Large intestine (tissue), 3 donors: Measurements from ENCODE around the gene ACSL6. TPM values are rescaled to one million over a fixed set of nuclear protein-coding genes. Genes with fewer than 3 reads are reported as not detected.

Experiments
- DNase-seq, 2 donors: peaks; one replicate each; pipeline versions ENCODE4 v3.0.0 to v3.0.0-alpha.2; 2013
- H3K27ac ChIP-seq: one replicate; pipeline ENCODE4 v1.5.1; 2013; ENCODE audit warnings: low read length
- H3K27me3 ChIP-seq: 2 replicates; pipeline ENCODE4 v1.6.1; 2013; ENCODE audit warnings: low read length; ENCODE audit not compliant: control insufficient read depth, insufficient read depth
- H3K36me3 ChIP-seq: 2 replicates; pipeline ENCODE4 v1.6.1; 2013; ENCODE audit warnings: low read length; ENCODE audit not compliant: control insufficient read depth, insufficient read depth
- H3K4me1 ChIP-seq: one replicate; pipeline ENCODE4 v1.6.1; 2013; ENCODE audit warnings: low read length; ENCODE audit not compliant: control insufficient read depth, insufficient read depth
- H3K4me3 ChIP-seq: one replicate; pipeline ENCODE4 v1.5.1; 2013; ENCODE audit warnings: low read length
- H3K9me3 ChIP-seq: one replicate; pipeline ENCODE4 v1.6.1; 2013; ENCODE audit warnings: mild to moderate bottlenecking, low read depth, low read length, moderate library complexity; ENCODE audit not compliant: control insufficient read depth
- WGBS: methylation state at CpG from one replicate; pipeline ENCODE4 v1.1.5; 2013; ENCODE audit warnings: low lambda C conversion rate; ENCODE audit not compliant: insufficient coverage; 5-methylcytosine and 5-hydroxymethylcytosine counted together
- polyA plus RNA-seq: library from polyadenylated mRNA; unstranded; fragments of 120-200 nt; gene quantifications from one replicate; pipeline ENCODE4 v1.2.1, GENCODE V29; 2013

Gene ACSL6
- polyA plus RNA-seq, 1 donor, result 2.9 TPM

GRCh38 chr5:132017316-132017715 lies 5.9 kb upstream of the ACSL6 start:
- WGBS, result 87% methylated on average over 2 of the region's 4 CpGs
- H3K4me3 ChIP-seq, result no peak overlapping the region
- no peaks in the 10 kb centered on the region for H3K36me3 ChIP-seq
- DNase-seq, result no peak
- no peaks in the 10 kb centered on the region for H3K4me1 ChIP-seq
- H3K9me3 ChIP-seq, result no peaks in the 10 kb centered on the region
- H3K27ac ChIP-seq, result no peak overlapping the region
- H3K27me3 ChIP-seq, result peaks cover 32% of the 10 kb centered on the region

- peaks cover 3% of the 10 kb centered on the region for H3K4me1 ChIP-seq
These were observed 5.3 kb upstream of the ACSL6 start for GRCh38 chr5:132016721-132017250.

GRCh38 chr5:132013711-132014110 lies 2.3 kb upstream of the ACSL6 start:
- H3K36me3 ChIP-seq, result no peaks in the 10 kb centered on the region
- WGBS, result no CpG with 5 or more reads among the region's 2 CpGs
- no peak overlapping the region for H3K27ac ChIP-seq
- DNase-seq, result no peak
- peaks cover 6% of the 10 kb centered on the region for H3K4me1 ChIP-seq
- H3K27me3 ChIP-seq, result peaks cover 41% of the 10 kb centered on the region
- H3K9me3 ChIP-seq, result no peaks in the 10 kb centered on the region
- H3K4me3 ChIP-seq, result no peak overlapping the region

More at GRCh38 chr5:132016721-132017250, 5.3 kb upstream of the ACSL6 start:
- peaks cover 38% of the 10 kb centered on the region for H3K27me3 ChIP-seq
- WGBS, result no CpG with 5 or more reads among the region's 3 CpGs
- H3K36me3 ChIP-seq, result no peaks in the 10 kb centered on the region
- no peak for DNase-seq
- no peak overlapping the region for H3K27ac ChIP-seq
- no peaks in the 10 kb centered on the region for H3K9me3 ChIP-seq
- no peak overlapping the region for H3K4me3 ChIP-seq

GRCh38 chr5:132013006-132013689 lies 1.7 kb upstream of the ACSL6 start:
- H3K27me3 ChIP-seq, result peaks cover 41% of the 10 kb centered on the region
- DNase-seq, result no peak
- no CpG with 5 or more reads among the region's 5 CpGs for WGBS
- H3K4me1 ChIP-seq, result peaks cover 6% of the 10 kb centered on the region
- no peak overlapping the region for H3K27ac ChIP-seq
- no peaks in the 10 kb centered on the region for H3K36me3 ChIP-seq
- H3K9me3 ChIP-seq, result no peaks in the 10 kb centered on the region
- no peak overlapping the region for H3K4me3 ChIP-seq

- Histone ChIP-seq H3K27ac (no peak overlapping the region), H3K9me3 (no peaks in the 10 kb centered on the region), H3K4me1 (peaks cover 6% of the 10 kb centered on the region), H3K36me3 (no peaks in the 10 kb centered on the region), H3K27me3 (peaks cover 37% of the 10 kb centered on the region), H3K4me3 (peak overlapping the region; percentile 20)
- no CpG with 5 or more reads among the region's 7 CpGs for WGBS
- peak; percentile 47 to 62 for DNase-seq
These were observed 1.0 kb upstream of the ACSL6 start for GRCh38 chr5:132012371-132013005.

GRCh38 chr5:132010989-132011621 lies 353 bp downstream of the ACSL6 start:
- Histone ChIP-seq H3K9me3 (no peaks in the 10 kb centered on the region), H3K4me3 (peak overlapping the region; percentile 23), H3K27me3 (peaks cover 37% of the 10 kb centered on the region), H3K27ac (no peak overlapping the region), H3K4me1 (peaks cover 6% of the 10 kb centered on the region), H3K36me3 (no peaks in the 10 kb centered on the region)
- no peak for DNase-seq
- WGBS, result no CpG with 5 or more reads among the region's 46 CpGs

- H3K27ac ChIP-seq, result no peak overlapping the region
- no CpG with 5 or more reads among the region's 6 CpGs for WGBS
- H3K36me3 ChIP-seq, result no peaks in the 10 kb centered on the region
- no peaks in the 10 kb centered on the region for H3K9me3 ChIP-seq
- H3K27me3 ChIP-seq, result peaks cover 37% of the 10 kb centered on the region
- no peak overlapping the region for H3K4me3 ChIP-seq
- H3K4me1 ChIP-seq, result peaks cover 6% of the 10 kb centered on the region
- no peak for DNase-seq
These were observed 841 bp downstream of the ACSL6 start for GRCh38 chr5:132010645-132010988.

- H3K36me3 ChIP-seq, result no peaks in the 10 kb centered on the region
- H3K9me3 ChIP-seq, result no peaks in the 10 kb centered on the region
- H3K27me3 ChIP-seq, result peaks cover 37% of the 10 kb centered on the region
- no CpG with 5 or more reads among the region's 3 CpGs for WGBS
- no peak overlapping the region for H3K27ac ChIP-seq
- no peak overlapping the region for H3K4me3 ChIP-seq
- no peak for DNase-seq
- H3K4me1 ChIP-seq, result peaks cover 6% of the 10 kb centered on the region
These were observed 1.6 kb downstream of the ACSL6 start for GRCh38 chr5:132009706-132010405.

- Histone ChIP-seq H3K9me3 (no peaks in the 10 kb centered on the region), H3K4me3 (no peak overlapping the region), H3K4me1 (peaks cover 6% of the 10 kb centered on the region), H3K27me3 (peaks cover 36% of the 10 kb centered on the region), H3K36me3 (no peaks in the 10 kb centered on the region), H3K27ac (no peak overlapping the region)
- WGBS, result no CpG with 5 or more reads among the region's 5 CpGs
- no peak for DNase-seq
These were observed 2.3 kb downstream of the ACSL6 start for GRCh38 chr5:132008961-132009680.

- Histone ChIP-seq H3K27ac (no peak overlapping the region), H3K9me3 (no peaks in the 10 kb centered on the region), H3K4me3 (no peak overlapping the region), H3K4me1 (peaks cover 9% of the 10 kb centered on the region), H3K36me3 (no peaks in the 10 kb centered on the region), H3K27me3 (peaks cover 30% of the 10 kb centered on the region)
- no peak for DNase-seq
- whole genome bisulfite sequencing, result no CpG with 5 or more reads among the region's 2 CpGs
These were observed 3.3 kb downstream of the ACSL6 start for GRCh38 chr5:132008163-132008473.
